Ovary (tissue), 3 donors: ENCODE data around the gene CPXM2.

ENCODE experiments used
- CTCF ChIP-seq, 3 donors: fragments of 450-650 bp in 2 of 3; fragments of 200-600 bp in 1 of 3; IDR thresholded peaks; one replicate each; pipeline versions ENCODE4 v1.5.1 to v1.8.0; 2016 to 2022; ENCODE audit warnings: antibody characterized with exemption in 3 of 3, mild to moderate bottlenecking in 1 of 3
- POLR2A ChIP-seq: fragments of 450-650 bp; IDR thresholded peaks from one replicate; pipeline ENCODE4 v1.6.1; 2017; ENCODE audit warnings: antibody characterized with exemption, mild to moderate bottlenecking, moderate library complexity
- donor health status: DM: no; HTN: no; CAD: no.

- TF ChIP-seq CTCF (IDR thresholded peaks at IDR 0.05) (no peak), POLR2A (no peak)
Measured at GRCh38 chr10:123860209-123860608, 31.4 kb downstream of the CPXM2 start.
